Subcutaneous preadipocyte (primary cell): ENCODE data around the gene LSM3. TPM values are rescaled to one million over a fixed set of nuclear protein-coding genes. Genes with fewer than 3 reads are reported as not detected.

ENCODE experiments used
- total RNA-seq: library from RNA; depleted of rRNA; stranded (reverse); fragments of >200 nt; gene quantifications from 2 replicates; pipeline ENCODE4 v1.2.3, GENCODE V29; 2012

LSM3 gene
- 5.9 and 7.3 TPM in 2 replicates for total RNA-seq

GRCh38 chr3:14178247-14179113 is at the start of gene LSM3, which contains the start of gene XPC:
TSS of gene LSM3 (plus strand) at chr3:14178817. CDS start at chr3:14178861, 44 bp downstream.
TSS of gene XPC (minus strand) at chr3:14178601. CDS start at chr3:14178568, 33 bp downstream.

Other genes starting within 250 kb of the LSM3 start
- 13.6 and 17.4 TPM in 2 replicates for gene CHCHD4, start 53.9 kb upstream of the LSM3 start, total RNA-seq
- 103 and 114 TPM in 2 replicates for gene TMEM43, start 53.8 kb upstream of the LSM3 start, total RNA-seq
- gene XPC, start 216 bp upstream of the LSM3 start, total RNA-seq, result 35.3 and 42.6 TPM in 2 replicates
- gene SLC6A6, start 223.8 kb downstream of the LSM3 start, total RNA-seq, result 12.1 and 19.9 TPM in 2 replicates